HG03139 (cell line): Measurements from ENCODE around the gene ERP44.
A peak's percentile ranks its signal among the peaks of the same experiment; 100 is the strongest.
"Not testable (repeated sequence)": the region's sequence is repeated elsewhere in the genome, so short reads cannot be mapped to it uniquely, and the experiment has no call there.

ENCODE experiments used
- ATAC-seq: cut with Tn5 transposase; IDR thresholded peaks from one replicate; pipeline ENCODE4 v1.9.1; 2021; ENCODE audit not compliant: unreplicated experiment

The ERP44 gene

GRCh38 chr9:100098887-100099721 lies at the start of gene ERP44, which contains the start of gene INVS:
Gene ERP44, minus strand, starts transcription at chr9:100099000. Its CDS starts 160 bp downstream, at chr9:100098840.
Gene INVS, plus strand, starts transcription at chr9:100099243. Its CDS starts 5,279 bp downstream, at chr9:100104522.
- peak; percentile 98 for ATAC-seq

GRCh38 chr9:100145976-100146375 lies 47.2 kb upstream of the ERP44 start:
- ATAC-seq = not testable (repeated sequence)

GRCh38 chr9:100145167-100145934 lies 46.6 kb upstream of the ERP44 start:
- not testable (repeated sequence) for ATAC-seq

- not testable (repeated sequence) for ATAC-seq
Observed at GRCh38 chr9:100141862-100142261, 43.1 kb upstream of the ERP44 start.

- not testable (repeated sequence) for ATAC-seq
Observed at GRCh38 chr9:100140303-100140702, 41.5 kb upstream of the ERP44 start.

- not testable (repeated sequence) for ATAC-seq
Observed at GRCh38 chr9:100136799-100137198, 38.0 kb upstream of the ERP44 start.

- no peak for ATAC-seq
Observed at GRCh38 chr9:100134731-100135130, 35.9 kb upstream of the ERP44 start.

DNA sequence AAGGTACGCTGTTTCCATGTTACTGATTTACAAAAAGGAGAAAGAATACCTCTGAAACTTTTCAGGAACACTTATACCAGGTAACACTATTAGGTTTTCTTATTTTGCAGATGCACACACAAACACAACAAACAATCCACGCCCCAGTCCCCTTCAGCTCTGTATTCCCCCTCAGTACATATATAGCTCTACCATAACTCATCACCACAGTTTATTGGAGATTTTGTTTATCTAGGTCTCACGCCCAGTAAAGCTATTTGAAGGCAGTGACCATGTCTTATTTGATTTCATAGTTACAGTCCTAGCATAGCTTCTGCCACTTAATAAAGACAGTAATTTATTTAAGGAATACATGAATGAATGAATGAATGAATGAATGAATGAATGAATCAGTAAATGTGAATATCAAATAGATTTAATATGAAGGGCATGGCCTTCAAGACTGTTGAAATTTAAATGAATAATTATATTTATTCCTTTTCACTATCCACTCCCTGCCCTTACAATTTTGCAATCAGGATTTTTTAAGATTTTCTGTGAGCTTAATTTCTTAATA lies 33.2 kb upstream of the ERP44 start:
- no peak for ATAC-seq

DNA sequence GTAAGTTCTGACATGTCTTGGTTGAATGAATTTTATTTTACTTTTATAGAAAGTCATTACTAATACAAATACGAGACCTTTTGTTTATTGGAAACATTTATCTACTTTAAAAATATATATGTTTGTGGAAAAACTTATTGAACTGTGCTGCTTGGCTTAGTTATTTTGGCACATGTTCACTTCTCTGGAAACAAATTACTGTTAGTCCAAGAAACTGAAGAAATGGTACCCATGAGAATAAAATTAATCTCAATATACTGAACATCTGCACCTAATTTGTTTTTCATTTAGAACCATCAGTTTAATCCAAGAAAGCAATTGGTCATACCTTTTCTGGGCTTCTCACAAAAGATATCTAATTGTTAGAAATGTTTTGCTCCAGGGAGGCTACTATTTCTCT lies 32.4 kb upstream of the ERP44 start:
- no peak for ATAC-seq

- no peak for ATAC-seq
Observed at GRCh38 chr9:100129772-100130171, 31.0 kb upstream of the ERP44 start.

DNA sequence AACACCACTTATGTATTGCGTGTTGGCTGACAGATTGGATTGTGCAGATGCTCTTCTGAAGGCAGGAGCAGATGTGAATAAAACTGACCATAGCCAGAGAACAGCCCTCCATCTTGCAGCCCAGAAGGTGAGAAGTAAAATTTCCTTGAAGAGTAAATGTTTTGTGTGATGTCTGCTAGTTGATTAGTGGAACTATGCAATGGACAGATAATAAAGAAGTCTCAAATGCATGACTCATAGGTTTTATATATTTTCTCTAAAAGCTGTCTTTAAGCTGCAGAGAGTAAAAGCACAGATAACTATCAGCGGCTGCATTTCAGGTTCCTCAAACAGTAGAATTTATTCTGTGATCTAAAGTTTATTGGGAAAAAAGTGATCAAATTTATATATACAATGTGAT lies 27.6 kb upstream of the ERP44 start:
- ATAC-seq = no peak

GRCh38 chr9:100125910-100126309 lies 27.1 kb upstream of the ERP44 start:
- no peak for ATAC-seq

DNA sequence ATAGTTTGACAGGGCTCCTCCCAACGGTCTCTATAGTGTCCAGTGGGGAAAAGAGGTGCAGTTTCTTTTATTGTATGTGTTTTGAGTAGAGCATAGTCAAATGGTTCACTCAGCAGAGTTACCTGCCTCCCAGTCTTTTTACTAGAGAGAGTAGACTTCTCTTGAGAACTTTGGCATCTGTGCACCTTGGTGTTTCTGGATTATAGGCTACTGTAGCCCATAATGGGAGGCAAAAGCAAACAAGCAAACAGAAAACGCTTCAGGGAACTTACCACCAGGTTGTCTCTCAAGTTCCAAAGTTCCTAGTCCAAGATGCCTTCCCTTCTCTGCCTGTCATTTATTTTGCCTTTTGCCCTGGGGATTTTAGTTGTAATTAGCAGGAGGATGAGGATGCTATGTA lies 26.4 kb upstream of the ERP44 start:
- ATAC-seq = no peak

- no peak for ATAC-seq
Observed at GRCh38 chr9:100120286-100120685, 21.5 kb upstream of the ERP44 start.

- ATAC-seq = no peak
Observed at GRCh38 chr9:100117316-100117715, 18.5 kb upstream of the ERP44 start.

DNA sequence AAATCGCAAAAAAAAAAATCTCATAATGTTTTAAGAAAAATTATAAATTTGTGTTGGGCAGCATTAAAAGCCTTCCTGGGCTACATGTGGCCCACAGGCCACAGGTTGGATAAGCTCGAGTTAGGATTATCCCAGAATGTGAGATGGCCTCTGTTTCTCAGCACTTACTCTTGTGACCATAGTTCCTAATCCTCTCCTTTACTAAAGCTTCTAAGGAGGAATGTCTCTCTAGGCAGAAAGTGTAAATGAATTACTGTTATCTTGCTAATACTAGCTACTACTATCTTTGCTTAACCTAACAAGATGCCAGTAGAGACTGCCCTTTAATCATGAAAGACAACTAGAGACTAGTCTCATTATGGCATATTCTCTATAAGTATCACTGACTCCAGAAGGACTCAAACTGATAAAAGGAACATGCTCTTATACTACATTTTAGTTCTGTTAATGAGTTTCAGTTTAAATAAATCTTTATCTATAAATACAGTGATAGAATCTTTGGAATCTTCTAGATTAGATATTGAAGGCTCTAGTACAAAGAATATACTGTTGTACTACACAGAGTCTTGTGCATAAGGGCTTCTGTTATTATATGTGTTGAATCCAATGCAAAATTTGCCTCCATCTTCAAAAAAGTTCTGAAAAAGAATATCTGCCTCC lies 14.0 kb upstream of the ERP44 start:
- ATAC-seq = no peak

DNA sequence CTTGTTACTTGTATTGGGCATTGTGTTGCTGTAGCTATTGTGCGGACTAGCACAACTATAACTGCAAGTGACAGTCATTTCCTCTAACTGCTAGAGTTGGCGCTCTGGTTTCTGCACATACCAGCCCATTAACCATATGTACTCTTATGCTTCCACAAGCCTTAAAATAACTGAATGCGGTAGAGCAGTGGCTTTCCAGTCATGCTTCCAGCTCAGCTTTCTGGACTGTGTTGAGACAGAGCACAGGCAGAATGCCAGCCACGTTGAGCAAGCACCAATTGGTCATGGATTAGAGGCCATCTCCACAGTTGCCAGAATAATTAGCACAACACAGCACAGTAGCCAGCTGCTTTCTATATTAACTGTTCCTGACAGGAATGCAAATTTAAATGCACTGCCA lies 12.4 kb upstream of the ERP44 start:
- no peak for ATAC-seq

DNA sequence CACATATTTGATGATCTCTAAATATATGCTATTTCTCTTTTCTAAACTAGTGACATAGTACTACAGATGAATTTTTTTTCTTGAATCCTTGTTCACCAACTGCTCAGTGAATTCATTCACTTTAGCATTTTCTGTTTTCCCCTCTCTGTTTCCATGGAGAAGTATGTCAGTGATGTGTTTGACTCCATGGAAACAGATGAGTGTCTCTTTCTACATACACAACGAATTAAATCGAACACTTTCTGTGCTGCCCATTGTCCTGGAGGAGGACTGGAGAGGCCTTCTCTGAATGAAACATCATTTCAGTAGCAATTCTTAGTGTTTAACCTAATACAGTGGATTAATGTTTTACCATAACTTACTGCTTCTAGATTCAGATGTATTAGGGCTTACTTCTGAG lies 9.8 kb upstream of the ERP44 start:
- ATAC-seq = no peak

GRCh38 chr9:100106616-100107015 lies 7.8 kb upstream of the ERP44 start:
- no peak for ATAC-seq

DNA sequence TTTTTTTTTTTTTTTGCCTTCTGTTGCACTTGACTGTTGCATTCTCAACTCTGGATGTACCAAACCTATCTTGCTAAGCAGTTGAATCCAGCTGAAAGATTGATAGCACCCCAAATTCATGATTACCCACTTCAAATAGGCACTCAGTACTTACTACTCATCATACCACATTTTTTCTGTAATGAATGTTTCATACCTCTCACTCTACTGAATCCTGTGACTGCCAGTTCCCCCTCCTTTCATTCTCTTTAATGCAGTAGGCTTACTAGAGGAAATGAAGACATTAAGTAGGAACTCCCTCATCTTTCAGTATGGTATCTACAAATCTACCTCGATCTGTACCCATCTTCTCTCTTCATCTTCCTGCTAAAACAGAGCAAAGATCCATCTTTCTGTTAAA lies 7.1 kb upstream of the ERP44 start:
- no peak for ATAC-seq

- ATAC-seq = no peak
Observed at GRCh38 chr9:100104314-100104713, 5.5 kb upstream of the ERP44 start.
